HG03469 (cell line): Measurements from ENCODE around the gene SCYL2.
"Not testable (repeated sequence)": the region's sequence is repeated elsewhere in the genome, so short reads cannot be mapped to it uniquely, and the experiment has no call there.

Experiments used
- ATAC-seq: cut with Tn5 transposase; IDR thresholded peaks from one replicate; pipeline ENCODE4 v1.9.1; 2021; ENCODE audit warnings: mild to moderate bottlenecking, moderate library complexity, moderate number of reproducible peaks; ENCODE audit not compliant: unreplicated experiment

SCYL2 gene

DNA sequence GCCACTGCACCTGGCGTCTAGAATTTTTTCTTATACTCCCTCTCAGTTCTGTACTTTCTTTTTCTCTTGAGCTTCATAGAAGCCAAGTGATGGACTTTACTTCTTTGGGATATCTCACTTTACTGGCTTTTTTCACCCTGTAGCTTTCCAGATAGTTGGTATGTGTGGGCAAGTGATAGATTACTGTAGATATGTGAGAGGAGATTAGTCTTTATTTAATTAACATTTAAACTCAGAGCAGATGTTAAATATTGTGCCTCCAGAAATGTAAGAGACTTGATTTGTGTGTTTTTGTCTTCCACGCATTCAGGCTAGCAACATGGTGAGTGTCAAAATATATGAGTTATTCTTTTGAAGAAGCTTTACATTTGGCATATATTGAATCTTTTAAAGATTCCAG lies 50.4 kb downstream of the SCYL2 start:
- no peak for ATAC-seq

DNA sequence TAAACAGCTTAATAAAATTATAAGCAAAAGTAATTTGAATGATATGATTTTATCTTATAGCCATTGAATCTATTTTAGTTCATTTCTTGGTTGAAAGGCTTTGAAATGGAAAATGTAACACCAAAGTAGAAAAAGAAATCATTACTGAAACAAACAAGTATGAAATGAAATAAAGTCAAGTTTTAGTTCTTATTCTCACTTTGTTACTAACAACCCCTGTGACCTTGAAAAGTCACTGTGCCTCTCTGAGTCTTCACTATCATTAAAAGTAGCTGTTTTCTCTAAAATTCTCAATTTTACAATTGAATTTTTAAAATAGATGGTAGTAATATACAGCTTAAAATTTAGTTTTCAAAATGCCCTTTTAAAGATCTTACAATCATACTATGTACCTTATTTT lies 57.5 kb downstream of the SCYL2 start:
- ATAC-seq, result no peak

DNA sequence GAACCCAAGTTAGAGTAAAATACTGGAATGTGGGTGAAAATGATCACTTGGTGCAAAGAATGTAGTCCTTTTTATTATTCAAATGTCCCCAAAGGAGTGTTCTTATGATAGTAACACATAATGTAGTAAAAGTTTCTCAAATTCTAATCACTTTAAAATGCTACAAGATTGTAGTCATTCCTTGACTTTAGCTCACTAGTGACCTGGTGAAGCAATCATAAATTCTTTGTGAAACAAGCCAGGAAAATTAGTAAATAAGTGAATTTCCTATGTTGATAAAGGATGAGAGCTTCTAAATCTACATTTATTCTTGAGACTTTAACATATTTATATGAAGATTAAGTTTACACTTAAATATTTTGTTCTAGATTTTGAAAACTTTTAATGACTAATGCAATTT lies 59.2 kb downstream of the SCYL2 start:
- ATAC-seq, result no peak

DNA sequence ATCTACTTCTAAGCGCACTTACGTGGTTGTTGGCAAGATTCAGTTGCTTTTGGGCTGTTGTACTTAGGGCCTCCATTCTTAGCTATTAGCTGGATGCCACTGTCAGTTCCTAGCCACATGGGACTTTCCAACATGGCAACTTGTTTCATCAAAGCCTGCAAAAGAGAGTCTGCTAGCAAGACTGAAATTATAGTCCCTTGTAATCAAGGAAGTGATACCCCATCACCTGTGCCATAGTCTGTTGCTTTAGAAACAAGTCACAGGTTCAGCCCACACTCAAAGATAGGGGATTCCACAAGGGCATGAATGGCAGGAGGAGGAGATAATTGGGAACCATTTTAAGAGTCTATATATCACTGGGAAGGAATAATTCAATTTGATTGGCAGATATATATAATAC lies 62.8 kb downstream of the SCYL2 start:
- ATAC-seq, result peak; percentile 87

DNA sequence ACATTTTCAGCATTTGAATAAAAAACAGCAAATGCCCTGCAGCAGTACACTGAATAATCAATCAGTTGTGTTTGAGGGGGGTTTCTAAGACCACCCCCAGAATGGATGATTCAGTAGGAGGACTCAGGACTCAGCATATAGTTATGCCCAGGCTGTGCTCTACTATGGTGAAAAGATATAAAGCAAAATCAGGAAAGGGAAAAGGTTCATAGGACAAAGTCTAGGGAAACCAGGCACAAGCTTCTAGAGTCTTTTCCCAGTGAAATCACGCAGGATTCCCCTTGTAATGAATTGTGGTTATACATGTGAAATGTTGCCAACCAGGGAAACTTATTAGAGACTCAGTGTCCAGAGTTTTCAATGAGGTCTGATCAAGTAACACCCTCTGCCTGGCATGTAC lies 64.9 kb downstream of the SCYL2 start:
- no peak for ATAC-seq

DNA sequence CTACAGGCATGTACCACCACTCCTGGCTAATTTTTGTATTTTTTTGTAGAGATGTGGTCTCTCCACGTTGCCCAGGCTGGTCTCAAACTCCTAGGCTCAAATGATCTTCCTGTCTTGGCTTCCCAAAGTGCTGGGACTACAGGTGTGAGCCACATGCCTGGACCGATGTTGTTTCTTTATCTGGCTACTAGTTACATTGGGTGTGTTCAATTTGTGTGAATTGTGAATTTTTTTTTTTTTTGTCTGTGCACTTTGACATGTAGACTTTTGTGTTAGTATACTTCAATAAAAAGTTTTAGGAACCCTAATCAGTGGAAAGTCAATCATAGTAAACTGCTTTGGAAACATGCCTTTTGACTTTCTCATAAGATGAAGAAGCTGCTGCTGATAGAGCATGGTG lies 65.9 kb downstream of the SCYL2 start:
- ATAC-seq, result no peak

DNA sequence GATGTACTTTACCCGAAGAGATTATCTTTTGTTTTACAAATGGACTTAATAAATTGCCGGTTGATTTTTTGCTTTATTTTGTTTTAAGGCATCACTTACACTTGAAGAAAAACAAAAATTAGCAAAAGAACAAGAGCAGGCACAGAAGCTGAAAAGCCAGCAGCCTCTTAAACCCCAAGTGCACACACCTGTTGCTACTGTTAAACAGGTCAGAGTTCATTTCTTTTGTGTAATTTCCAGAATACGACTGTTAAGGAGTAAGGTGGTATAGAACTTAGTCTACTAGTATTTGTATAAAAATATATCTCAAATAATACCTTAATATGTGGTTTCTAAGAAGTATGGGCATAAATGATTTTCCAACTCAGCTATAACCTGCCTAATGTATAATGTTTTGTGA lies 70.3 kb downstream of the SCYL2 start:
- ATAC-seq, result no peak

DNA sequence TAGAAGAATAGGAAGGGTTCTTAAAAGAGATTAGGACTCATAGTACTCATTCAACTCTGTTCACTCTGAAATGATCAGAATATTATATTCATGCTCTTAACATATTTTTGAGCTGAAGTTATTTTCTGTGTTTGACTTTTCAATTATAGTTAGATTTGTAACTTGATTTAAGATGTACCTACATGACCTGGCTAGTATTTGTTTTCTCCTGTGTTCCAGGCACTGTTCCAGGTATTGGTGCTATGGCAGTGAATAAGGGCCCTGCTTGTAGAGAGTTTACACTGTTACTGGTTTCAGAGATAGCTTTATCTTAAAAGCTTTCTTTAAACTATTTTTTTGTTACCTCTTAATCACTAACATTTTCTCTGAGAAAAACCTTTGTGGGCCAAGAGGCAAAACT lies 70.8 kb downstream of the SCYL2 start:
- no peak for ATAC-seq

DNA sequence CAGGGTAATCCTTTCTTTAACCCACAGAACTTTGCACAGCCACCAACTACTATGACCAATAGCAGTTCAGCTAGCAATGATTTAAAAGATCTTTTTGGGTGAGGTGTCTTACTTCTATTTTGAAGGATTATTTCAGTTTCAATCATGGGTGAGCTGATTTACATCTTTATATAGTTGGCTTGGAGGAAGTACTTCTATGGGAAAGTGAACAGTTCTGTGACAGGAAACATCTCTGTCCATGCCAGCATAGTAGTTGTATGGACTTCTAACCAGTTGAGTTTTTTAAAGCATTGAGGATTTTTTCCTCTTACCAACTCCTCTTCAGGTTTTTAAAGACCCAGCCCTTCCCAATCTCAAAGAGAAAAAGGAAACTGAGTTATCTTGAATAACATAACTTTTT lies 72.1 kb downstream of the SCYL2 start:
- ATAC-seq, result no peak

DNA sequence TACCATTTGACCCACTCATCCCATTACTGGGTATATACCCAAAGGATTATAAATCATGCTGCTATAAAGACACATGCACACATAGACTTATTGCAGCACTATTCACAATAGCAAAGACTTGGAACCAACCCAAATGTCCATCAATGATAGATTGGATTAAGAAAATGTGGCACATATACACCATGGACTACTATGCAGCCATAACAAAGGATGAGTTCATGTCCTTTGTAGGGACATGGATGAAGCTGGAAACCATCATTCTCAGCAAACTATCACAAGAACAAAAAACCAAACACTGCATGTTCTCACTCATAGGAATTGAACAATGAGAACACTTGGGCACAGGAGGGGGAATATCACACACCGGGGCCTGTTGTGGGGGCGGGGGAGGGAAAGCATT lies 75.9 kb downstream of the SCYL2 start:
- ATAC-seq, result not testable (repeated sequence)

DNA sequence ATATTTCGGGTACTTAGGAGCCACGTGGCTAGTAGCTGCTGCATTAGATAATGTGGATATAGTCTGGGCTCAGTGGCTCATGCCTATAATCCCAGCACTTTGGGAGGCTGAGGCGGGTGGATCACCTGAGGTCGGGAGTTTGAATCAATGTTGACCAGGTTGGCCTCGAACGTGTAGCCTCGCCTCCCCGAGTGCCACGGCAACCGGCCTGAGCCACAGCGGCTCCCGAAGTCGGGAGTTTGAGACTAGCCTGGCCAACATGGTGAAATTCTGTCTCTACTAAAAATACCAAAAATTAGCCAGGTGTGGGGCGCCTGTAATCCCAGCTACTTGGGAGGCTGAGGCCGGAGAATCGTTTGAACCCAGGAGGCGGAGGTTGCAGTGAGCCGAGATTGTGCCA lies 77.4 kb downstream of the SCYL2 start:
- ATAC-seq, result not testable (repeated sequence)

DNA sequence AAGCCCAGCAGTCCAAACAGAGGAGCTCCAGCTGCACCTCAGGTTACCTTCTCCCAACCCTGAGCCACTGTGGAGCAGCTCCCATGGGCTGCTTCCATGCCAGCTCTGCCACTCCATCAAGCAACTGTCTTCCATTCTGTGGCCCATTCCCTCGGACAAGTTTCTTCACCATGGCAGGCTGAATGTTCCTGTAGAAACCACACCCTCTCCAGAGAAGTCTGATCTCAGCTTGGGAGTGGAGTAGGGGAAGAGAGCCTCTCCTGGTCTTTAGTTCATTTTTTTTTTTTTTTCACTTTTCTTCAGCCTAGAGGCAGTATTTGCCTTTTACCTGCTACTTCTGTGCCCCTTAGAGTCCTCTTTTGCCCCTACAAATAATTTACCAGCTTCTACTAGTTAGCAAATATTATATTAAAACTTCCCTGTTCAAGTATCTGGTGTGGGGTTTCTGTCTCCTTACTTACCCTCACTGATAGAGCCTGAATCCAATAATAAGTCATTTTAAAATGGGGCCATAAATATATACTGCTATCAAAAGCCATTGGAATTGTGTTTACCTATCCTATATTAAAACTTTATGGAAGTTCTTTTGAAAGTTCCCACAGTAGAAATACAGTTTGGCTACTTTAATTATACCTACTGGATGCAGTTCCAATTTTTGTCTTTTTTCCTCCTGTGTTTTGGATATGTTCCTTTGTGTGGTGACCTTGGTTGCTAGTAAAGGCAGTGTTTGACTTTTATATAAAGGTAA lies 78.2 kb downstream of the SCYL2 start:
- no peak for ATAC-seq

DNA sequence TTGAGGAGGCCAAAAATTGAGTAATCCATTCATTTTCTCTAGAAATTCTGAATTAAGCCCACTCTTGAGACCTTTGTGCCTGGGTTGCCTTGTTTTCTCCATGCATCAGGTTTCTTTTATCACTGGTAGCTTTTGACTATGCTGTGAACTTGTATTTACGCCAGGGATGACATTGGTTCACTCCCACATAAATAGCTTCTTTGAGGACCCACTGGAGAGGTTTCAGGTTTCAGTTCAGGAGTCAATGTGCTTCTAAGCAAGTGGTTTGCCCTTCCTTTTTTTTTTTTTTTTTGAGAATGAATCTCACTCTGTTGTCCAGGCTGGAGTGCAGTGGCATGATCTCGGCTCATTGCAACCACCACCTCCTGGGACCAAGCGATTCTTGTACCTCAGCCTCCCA lies 79.7 kb downstream of the SCYL2 start:
- ATAC-seq, result no peak

DNA sequence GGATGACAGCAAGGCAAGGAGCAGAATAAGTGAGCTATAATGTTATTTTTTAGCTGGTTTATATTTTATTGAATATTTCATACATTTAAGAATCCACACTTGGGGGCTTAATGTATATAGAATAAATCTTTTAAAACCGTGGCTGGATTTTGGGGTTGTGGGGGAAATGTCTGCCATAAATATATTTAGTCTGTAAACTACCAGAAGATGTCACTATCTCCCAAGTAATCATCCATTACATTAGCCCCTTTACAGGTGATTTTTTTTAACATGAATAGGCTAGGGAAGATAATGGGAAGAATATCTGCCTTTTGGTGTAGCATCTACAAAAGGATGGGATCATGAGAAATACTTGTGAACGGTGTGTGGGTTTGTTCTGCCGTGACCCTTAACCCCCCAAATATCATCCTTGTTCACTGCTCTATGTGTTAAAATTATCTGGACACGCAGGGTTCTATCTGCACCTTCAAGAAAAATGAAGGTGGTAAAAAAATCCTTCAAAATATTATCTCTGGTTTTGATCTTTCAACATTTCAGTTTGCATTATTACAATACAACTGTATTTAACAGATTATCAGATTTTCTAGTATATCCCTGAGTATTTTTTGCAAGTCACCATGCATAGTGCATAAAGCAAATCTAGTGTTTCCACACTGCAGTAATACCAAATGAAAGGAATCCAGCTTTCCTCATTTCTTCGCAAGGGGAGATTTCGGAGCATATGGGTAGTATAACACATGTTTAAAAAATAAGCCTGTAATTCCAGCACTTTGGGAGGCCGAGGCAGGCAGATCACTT lies 81.9 kb downstream of the SCYL2 start:
- no peak for ATAC-seq

DNA sequence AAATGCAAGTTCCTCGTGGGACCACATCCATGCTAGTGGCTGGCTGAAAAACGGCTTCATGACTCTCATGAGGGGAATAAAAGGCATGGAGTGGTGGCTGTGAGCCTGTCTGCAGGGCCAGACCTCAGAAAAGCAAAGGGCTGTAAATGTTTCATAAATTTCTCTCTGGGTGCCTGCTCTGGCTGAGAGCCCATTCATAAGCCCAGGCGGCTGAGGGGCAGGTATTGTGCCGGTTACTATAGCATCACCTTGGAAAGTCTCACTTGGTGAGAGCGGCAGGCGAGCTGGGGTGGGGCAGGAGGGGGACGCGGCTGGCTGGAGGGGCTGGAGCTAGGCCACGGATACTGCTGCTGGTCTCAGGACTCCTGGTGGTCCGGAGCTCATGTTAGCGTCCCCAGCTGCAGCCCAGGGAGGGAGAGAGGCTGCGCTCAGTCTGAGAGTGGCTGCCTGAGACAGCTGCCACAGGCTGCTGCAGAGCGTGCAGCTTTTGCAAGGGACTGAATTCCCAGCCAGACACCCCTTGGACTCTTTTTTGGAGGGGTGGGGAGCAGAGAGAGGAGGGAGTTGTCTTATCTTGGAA lies 89.8 kb downstream of the SCYL2 start, which contains the start of gene SLC17A8:
Gene SLC17A8 (plus strand): TSS at position 431 of the 580 bp plus-strand sequence. CDS start 318 bp downstream, outside the sequence.
- ATAC-seq, result no peak

DNA sequence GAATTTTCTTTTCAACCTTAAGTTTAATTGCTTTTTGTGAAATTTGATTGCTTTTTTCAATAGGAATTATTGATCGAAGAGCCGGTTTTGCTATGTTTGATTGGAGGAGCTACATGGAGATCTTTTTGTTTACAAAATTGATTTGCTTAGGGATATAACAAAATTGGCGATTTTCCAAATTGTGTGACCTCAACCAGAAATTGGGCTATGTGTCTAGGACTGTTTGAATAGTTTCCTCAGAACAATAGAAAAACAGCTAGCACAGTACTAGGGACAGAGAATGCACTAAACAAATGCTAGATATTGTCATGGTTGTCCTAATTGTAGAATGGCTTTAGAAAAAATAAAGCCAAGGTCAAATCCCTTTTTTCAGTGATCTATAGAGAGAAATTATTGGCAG lies 92.3 kb downstream of the SCYL2 start:
- ATAC-seq, result no peak

DNA sequence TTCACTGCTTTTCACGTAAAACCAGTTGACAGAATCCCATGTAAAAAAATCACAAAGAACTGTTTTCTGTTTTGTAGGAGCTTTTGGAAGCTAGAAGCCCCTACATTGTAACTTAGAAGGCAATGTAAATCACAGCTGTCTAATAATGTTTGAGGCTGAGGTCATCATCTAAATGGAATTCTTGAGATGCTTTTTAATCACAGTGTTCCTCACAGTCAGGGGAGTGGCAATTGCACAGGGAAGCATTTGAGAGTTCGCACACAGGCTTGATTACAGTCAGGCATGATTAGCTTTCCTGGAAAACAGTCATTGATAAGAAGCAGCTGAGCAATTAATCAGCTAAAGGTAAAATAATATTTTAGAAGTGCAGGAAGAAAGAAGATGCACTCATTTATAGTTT lies 92.8 kb downstream of the SCYL2 start:
- no peak for ATAC-seq

DNA sequence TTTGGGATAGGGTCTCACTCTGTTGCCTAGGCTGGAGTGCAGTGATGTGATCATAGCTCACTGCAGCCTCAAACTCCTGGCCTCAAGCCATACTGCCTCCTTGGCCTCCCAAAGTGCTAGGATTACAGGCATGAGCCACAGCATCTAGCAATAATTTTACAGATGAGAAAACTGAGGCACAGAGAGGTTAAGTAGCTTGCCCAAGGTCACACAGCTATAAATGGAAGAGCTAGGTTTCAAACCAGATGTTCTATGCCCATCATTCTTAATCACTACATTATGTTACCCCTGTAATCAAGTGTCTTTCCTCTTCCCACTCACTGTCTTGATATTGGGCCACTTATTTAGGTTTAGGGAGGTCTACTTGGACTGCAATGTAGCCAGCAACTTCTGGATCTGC lies 93.5 kb downstream of the SCYL2 start:
- no peak for ATAC-seq

DNA sequence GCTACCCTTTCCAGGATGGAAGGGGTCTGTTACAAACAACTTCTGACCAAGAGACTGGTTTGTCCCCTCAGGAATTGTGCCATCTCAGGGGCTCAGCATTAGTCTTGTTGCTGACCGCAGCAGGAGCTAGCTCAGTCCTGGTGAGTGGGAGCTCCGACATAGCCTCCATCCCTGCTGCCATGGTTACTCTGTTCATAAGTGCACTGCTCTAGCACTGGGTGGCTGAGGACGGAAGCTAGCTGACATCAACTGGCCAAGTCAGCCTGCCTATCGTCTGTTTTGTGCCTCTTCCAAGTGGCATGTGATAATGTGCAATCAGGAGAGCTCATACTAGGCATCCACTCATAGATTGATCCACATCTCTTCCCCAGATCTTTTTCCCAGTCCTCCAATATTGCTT lies 97.3 kb downstream of the SCYL2 start:
- no peak for ATAC-seq

DNA sequence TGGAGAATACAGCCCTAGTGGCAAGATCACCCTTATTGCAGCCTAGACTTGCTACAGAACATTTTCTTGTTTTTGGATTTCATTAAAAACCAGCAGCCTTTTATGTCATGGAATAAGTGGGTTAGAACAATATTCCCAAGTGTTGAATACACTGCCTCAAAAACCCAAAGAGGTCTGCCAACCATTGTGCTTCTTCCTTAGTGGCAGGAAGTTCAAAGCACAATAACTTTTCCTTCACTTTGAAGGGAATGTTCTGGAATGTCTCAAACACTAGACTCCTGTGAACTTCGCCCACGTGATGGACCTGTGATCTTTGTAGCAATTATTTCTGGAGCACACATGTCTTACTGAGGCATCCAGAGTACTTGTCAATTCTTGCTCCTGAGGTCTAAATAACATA lies 98.4 kb downstream of the SCYL2 start:
- no peak for ATAC-seq

DNA sequence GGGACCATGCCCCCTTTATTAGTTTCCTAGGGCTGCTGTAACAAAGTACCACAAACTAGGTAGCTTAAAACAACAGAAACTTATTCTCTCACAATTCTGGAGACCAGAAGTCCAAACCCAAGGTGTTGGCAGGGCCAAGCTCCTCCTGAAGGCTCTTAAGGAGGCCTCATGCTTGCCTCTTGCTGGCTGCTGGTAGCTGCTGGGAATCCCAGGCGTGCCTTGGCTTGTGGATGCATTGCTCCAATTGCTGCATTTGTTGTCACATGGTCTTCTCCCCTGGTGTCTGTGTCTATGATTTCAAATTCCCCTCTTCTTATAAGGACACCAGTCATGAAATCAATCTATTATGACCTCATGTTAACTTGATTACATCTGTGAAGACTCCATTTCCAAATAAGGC lies 101.1 kb downstream of the SCYL2 start:
- no peak for ATAC-seq

DNA sequence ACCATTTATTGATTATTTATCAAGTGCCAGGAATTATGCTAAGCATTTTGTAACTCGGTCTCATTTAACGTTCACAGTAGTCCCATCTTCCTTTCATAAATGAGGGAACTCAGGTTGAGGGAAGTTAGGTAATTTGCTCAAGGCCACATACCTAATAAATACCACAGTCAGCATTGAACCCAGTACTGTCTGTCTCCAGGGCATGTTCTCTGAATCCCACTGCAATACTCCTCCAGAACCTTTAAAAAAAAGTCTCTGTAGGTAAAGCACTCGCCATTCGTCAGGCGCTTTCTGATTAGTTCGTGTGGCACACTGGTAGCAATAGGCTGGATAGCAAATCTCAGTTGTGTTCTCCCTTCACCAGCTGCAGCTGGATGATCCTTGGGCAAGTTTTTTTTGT lies 104.2 kb downstream of the SCYL2 start:
- no peak for ATAC-seq
